H1 (cell line): ENCODE data around the gene LRTM1. TPM values are rescaled to one million over a fixed set of nuclear protein-coding genes. Genes with fewer than 3 reads are reported as not detected.

Experiments
- CTCF ChIA-PET: fragments of 300-600 bp; sonication (Branson Sonifier 250); formaldehyde crosslinking; loops from one replicate; lab custom pipeline; 2021; ENCODE audit not compliant: partially characterized antibody; lab: Charles Lee
- POLR2A ChIA-PET: fragments of 300-600 bp; sonication (Branson Sonifier 250); formaldehyde crosslinking; loops from one replicate; lab custom pipeline; 2021; ENCODE audit warnings: inconsistent platforms; ENCODE audit not compliant: partially characterized antibody; lab: Charles Lee
- DNase-seq, 2 experiments: peaks; one replicate each; pipeline versions ENCODE4 v3.0.0 to v3.0.0-alpha.2; 2010 to 2022; ENCODE audit warnings: low spot score in 2 of 2, low read depth in 1 of 2, mixed read lengths in 1 of 2
- FAIRE-seq: peaks from 2 replicates; lab custom pipeline; 2011; peaks lifted over from hg19 to GRCh38; lab: Jason Lieb, UNC
- H2AFZ ChIP-seq: 2 replicates; pipeline ENCODE4 v1.8.1; 2012; ENCODE audit warnings: low read length, inconsistent platforms
- H2AK5ac ChIP-seq: 2 replicates; pipeline ENCODE4 v1.6.1; 2013; ENCODE audit warnings: low read depth, low read length
- H2BK120ac ChIP-seq: replicated peaks from 2 replicates; pipeline ENCODE3; 2013; ENCODE audit warnings: low read depth, low read length, inconsistent platforms
- H2BK12ac ChIP-seq: 2 replicates; pipeline ENCODE4 v1.6.1; 2013; ENCODE audit warnings: low read depth, low read length
- H2BK15ac ChIP-seq: 2 replicates; pipeline ENCODE4 v1.6.1; 2013; ENCODE audit warnings: low read length
- H2BK20ac ChIP-seq: 2 replicates; pipeline ENCODE4 v1.6.1; 2013; ENCODE audit warnings: low read length
- H2BK5ac ChIP-seq: 2 replicates; pipeline ENCODE4 v1.6.1; 2013; ENCODE audit warnings: low read depth, low read length
- H3K14ac ChIP-seq: 2 replicates; pipeline ENCODE4 v1.6.1; 2013; ENCODE audit warnings: inconsistent platforms; ENCODE audit not compliant: insufficient read length
- H3K18ac ChIP-seq: 2 replicates; pipeline ENCODE4 v1.6.1; 2013; ENCODE audit warnings: low read length; ENCODE audit errors: extremely low read depth
- H3K23ac ChIP-seq: 2 replicates; pipeline ENCODE4 v1.6.1; 2013; ENCODE audit warnings: inconsistent platforms; ENCODE audit not compliant: insufficient read length
- H3K23me2 ChIP-seq: 2 replicates; pipeline ENCODE4 v1.6.1; 2013; ENCODE audit warnings: low read depth, low read length
- H3K27ac ChIP-seq: 2 replicates; pipeline ENCODE4 v1.6.1; 2011; ENCODE audit warnings: low read depth, low read length, inconsistent platforms
- H3K27me3 ChIP-seq, 4 experiments: replicated peaks in 1 of 4; 1 replicate in 1 of 4; 2 replicates in 3 of 4; pipeline versions ENCODE4 v1.6.1 to v1.8.1; 2011 to 2013; ENCODE audit warnings: low read length in 3 of 4, mild to moderate bottlenecking in 3 of 4, inconsistent platforms in 2 of 4, mixed read lengths in 2 of 4, moderate library complexity in 1 of 4; ENCODE audit not compliant: control insufficient read depth in 3 of 4, insufficient read depth in 3 of 4; ENCODE audit errors: extremely low read depth in 1 of 4
- H3K36me3 ChIP-seq, 4 experiments: 2 replicates each; pipeline versions ENCODE4 v1.6.1 to v1.8.1; 2011 to 2013; ENCODE audit warnings: mild to moderate bottlenecking in 4 of 4, low read length in 3 of 4, moderate library complexity in 2 of 4, control low read depth in 1 of 4, inconsistent platforms in 1 of 4; ENCODE audit not compliant: insufficient read depth in 4 of 4, control insufficient read depth in 2 of 4
- H3K4ac ChIP-seq: replicated peaks from 2 replicates; pipeline ENCODE3; 2013; ENCODE audit warnings: low read length, low read depth, mixed read lengths, inconsistent platforms; ENCODE audit not compliant: insufficient read length
- H3K4me1 ChIP-seq, 4 experiments: replicated peaks in 1 of 4; 1 replicate in 1 of 4; 2 replicates in 3 of 4; pipeline versions ENCODE4 v1.6.1 to v1.8.1; 2011 to 2013; ENCODE audit warnings: low read length in 3 of 4, inconsistent platforms in 2 of 4, mixed read lengths in 1 of 4; ENCODE audit not compliant: insufficient read depth in 4 of 4, control insufficient read depth in 3 of 4
- H3K4me2 ChIP-seq, 2 experiments: 2 replicates each; pipeline versions ENCODE4 v1.6.1 to v1.8.1; 2011 to 2013; ENCODE audit warnings: low read depth in 2 of 2, low read length in 2 of 2, control low read depth in 1 of 2, inconsistent platforms in 1 of 2, mild to moderate bottlenecking in 1 of 2; ENCODE audit not compliant: insufficient read depth in 1 of 2
- H3K4me3 ChIP-seq, 4 experiments: fragments of 200-600, 300-600 bp in 1 of 4; sonication (generic), shearing (Covaris generic), sonication (Bioruptor Twin) in 1 of 4; 2 replicates each; pipeline versions ENCODE4 v1.5.1 to v1.8.1; 2011 to 2016; ENCODE audit warnings: low read length in 4 of 4, low read depth in 3 of 4, control low read depth in 2 of 4, inconsistent platforms in 2 of 4, mild to moderate bottlenecking in 2 of 4, mixed read lengths in 1 of 4, moderate library complexity in 1 of 4; ENCODE audit not compliant: insufficient read depth in 2 of 4; ENCODE audit errors: extremely low read depth in 1 of 4
- H3K56ac ChIP-seq: replicated peaks from 2 replicates; pipeline ENCODE3; 2013; ENCODE audit warnings: low read depth, mild to moderate bottlenecking, mixed read lengths, low read length, inconsistent platforms; ENCODE audit not compliant: insufficient read length
- H3K79me1 ChIP-seq: 2 replicates; pipeline ENCODE4 v1.6.1; 2013; ENCODE audit warnings: low read depth, low read length, control low read depth
- H3K79me2 ChIP-seq, 2 experiments: 2 replicates each; pipeline versions ENCODE4 v1.6.1 to v1.8.1; 2012 to 2013; ENCODE audit warnings: low read length in 2 of 2, mild to moderate bottlenecking in 2 of 2, inconsistent platforms in 1 of 2; ENCODE audit not compliant: insufficient read depth in 2 of 2, control insufficient read depth in 1 of 2
- H3K9ac ChIP-seq, 4 experiments: replicated peaks in 1 of 4; 1 replicate in 1 of 4; 2 replicates in 3 of 4; pipeline versions ENCODE4 v1.6.1 to v1.8.1; 2011 to 2013; ENCODE audit warnings: low read depth in 3 of 4, low read length in 3 of 4, control low read depth in 2 of 4, mild to moderate bottlenecking in 2 of 4, moderate library complexity in 2 of 4, inconsistent platforms in 1 of 4; ENCODE audit errors: extremely low read depth in 1 of 4
- H3K9me3 ChIP-seq, 2 experiments: 2 replicates each; pipeline versions ENCODE4 v1.6.1 to v1.8.1; 2012 to 2013; ENCODE audit warnings: mild to moderate bottlenecking in 2 of 2, moderate library complexity in 2 of 2, control low read depth in 1 of 2, inconsistent platforms in 1 of 2, low read depth in 1 of 2, low read length in 1 of 2, mixed read lengths in 1 of 2; ENCODE audit not compliant: insufficient read depth in 2 of 2
- H4K20me1 ChIP-seq, 2 experiments: replicated peaks in 1 of 2; 2 replicates each; pipeline versions ENCODE3 to v1.8.1; 2011 to 2013; ENCODE audit warnings: inconsistent platforms in 2 of 2, low read length in 2 of 2, mild to moderate bottlenecking in 1 of 2; ENCODE audit not compliant: insufficient read depth in 2 of 2, control insufficient read depth in 1 of 2
- H4K5ac ChIP-seq: 2 replicates; pipeline ENCODE4 v1.6.1; 2013; ENCODE audit warnings: low read length, low read depth, mixed read lengths, inconsistent platforms; ENCODE audit not compliant: insufficient read length
- H4K8ac ChIP-seq: 2 replicates; pipeline ENCODE4 v1.8.0; 2013; ENCODE audit warnings: mild to moderate bottlenecking, moderate library complexity, low read length, inconsistent platforms; ENCODE audit not compliant: insufficient read depth; ENCODE audit errors: extremely low read depth
- H4K91ac ChIP-seq: replicated peaks from 2 replicates; pipeline ENCODE3; 2013; ENCODE audit warnings: low read length, mixed read lengths, inconsistent platforms; ENCODE audit not compliant: insufficient read length
- ASH2L ChIP-seq: fragments of 200-600, 300-600 bp; sonication (generic); IDR thresholded peaks from one replicate; pipeline ENCODE4 v1.7.1; 2017; ENCODE audit warnings: low read length
- BRCA1 ChIP-seq: IDR thresholded peaks from 2 replicates; pipeline ENCODE4 v1.6.1; 2012; ENCODE audit warnings: low read depth, low read length, improper control_type of control experiment
- CEBPB ChIP-seq: IDR thresholded peaks from 2 replicates; pipeline ENCODE4 v1.6.1; 2012; ENCODE audit warnings: low read depth, low read length
- CREB1 ChIP-seq: IDR thresholded peaks from 2 replicates; pipeline ENCODE4 v1.6.1; 2012; ENCODE audit warnings: inconsistent platforms
- FOSL1 ChIP-seq: IDR thresholded peaks from 2 replicates; pipeline ENCODE4 v1.6.1; 2011; ENCODE audit warnings: mild to moderate bottlenecking, low read depth, low read length, moderate library complexity; ENCODE audit not compliant: insufficient read depth
- HDAC6 ChIP-seq: IDR thresholded peaks from one replicate; pipeline ENCODE4 v1.7.1; 2012; ENCODE audit warnings: low read depth, mild to moderate bottlenecking, inconsistent platforms, low read length, moderate library complexity
- SAP30 ChIP-seq: fragments of 300-600 bp; sonication (generic); IDR thresholded peaks from 2 replicates; pipeline ENCODE4 v1.7.1; 2012; ENCODE audit warnings: low read length, moderate library complexity, mild to moderate bottlenecking, inconsistent platforms; ENCODE audit not compliant: insufficient read depth, insufficient replicate concordance
- SRF ChIP-seq: IDR thresholded peaks from 2 replicates; pipeline ENCODE4 v1.6.1; 2011; ENCODE audit warnings: mild to moderate bottlenecking, low read depth, low read length, moderate library complexity
- WGBS, 2 experiments: shearing (Covaris generic) in 1 of 2; methylation state at CpG; one replicate each; pipeline versions ENCODE4 v1.1.6 to v1.1.7; 2013 to 2015; ENCODE audit warnings: low lambda C conversion rate in 2 of 2, mixed read lengths in 2 of 2, inconsistent platforms in 1 of 2, low coverage in 1 of 2, missing lambda C conversion rate in 1 of 2; ENCODE audit not compliant: insufficient replicate concordance in 2 of 2, insufficient coverage in 1 of 2, insufficient read length in 1 of 2; ENCODE audit errors: extremely low coverage in 1 of 2, missing lambda C conversion rate in 1 of 2; 5-methylcytosine and 5-hydroxymethylcytosine counted together
- polyA plus RNA-seq, 7 experiments: library from polyadenylated mRNA; depleted of rRNA in 3 of 7; stranded (reverse) in 5 of 7; unstranded in 2 of 7; fragments of >200 nt in 5 of 7; fragments of 200-250 nt in 2 of 7; gene quantifications; 1 replicate in 5 of 7; 2 replicates in 1 of 7; 4 replicates in 1 of 7; pipeline versions ENCODE4 v1.2.1 to v1.2.3, GENCODE V29; 2011 to 2013; ENCODE audit warnings: missing spikeins in 2 of 7, mixed read lengths in 2 of 7
- total RNA-seq: library from RNA; stranded (reverse); fragmentation: NEBNext Ultra II Directional; extraction: Animal tissue kit (Norgen Biotek cat#: 25700); gene quantifications from 2 replicates; pipeline ENCODE4 v1.2.1, GENCODE V29; 2021

Gene LRTM1
- total and polyA plus RNA-seq, 2 of the 8 experiments (the other 6 are each of a cell fraction or from before 2014, with no cell fraction given) = not detected

DNA sequence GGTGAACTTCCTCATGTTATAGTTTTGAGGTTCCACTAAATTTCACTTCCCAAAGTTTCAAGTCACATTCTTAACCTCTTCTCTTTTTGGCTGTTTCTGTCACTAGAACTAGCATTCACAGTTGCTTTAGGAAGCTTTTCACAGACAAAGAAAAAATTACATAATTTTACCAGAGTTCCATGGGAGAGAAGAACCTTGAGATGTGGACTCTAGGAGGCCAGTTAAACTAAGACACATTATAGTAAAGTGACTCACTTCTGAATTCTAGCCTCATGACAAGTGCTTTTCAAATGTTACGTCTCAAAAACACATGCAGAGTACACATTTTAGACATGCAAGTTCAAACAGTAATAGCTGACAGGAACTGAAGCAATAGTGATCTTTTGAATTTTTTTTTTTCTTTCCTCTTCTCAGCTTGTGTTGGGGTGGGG lies 39.9 kb upstream of the LRTM1 start:
- CTCF ChIA-PET = interaction anchor here (0.8 kb wide), 1 partner anchor 14 kb away, joined by 3 read pairs; no protein-coding TSS in a partner anchor
- Histone ChIP-seq H4K20me1 (no peaks in the 10 kb centered on the region), H3K4me1 (peaks cover 0 to 4% (median 2%) of the 10 kb centered on the region in 4 experiments; a peak in 2 of 7 replicates), H2BK5ac (no peak overlapping the region), H3K56ac (no peak overlapping the region), H3K79me1 (no peaks in the 10 kb centered on the region), H2BK15ac (no peak overlapping the region), H3K23me2 (no peaks in the 10 kb centered on the region; the same call in 1 of the 2 replicates), H3K36me3 (no peaks in the 10 kb centered on the region), H3K79me2 (no peaks in the 10 kb centered on the region), H3K27me3 (no peaks in the 10 kb centered on the region), H2BK20ac (no peak overlapping the region), H3K18ac (no peak overlapping the region), H3K4me3 (no peak overlapping the region), H3K23ac (no peak overlapping the region), H3K14ac (no peak overlapping the region), H3K4ac (no peak overlapping the region), H2BK120ac (no peak overlapping the region), H4K8ac (no peak overlapping the region), H3K9ac (no peak overlapping the region), H3K9me3 (no peaks in the 10 kb centered on the region), H4K91ac (no peak overlapping the region), H2AK5ac (no peak overlapping the region), H2BK12ac (no peak overlapping the region), H2AFZ (no peak overlapping the region), H3K4me2 (no peak overlapping the region), H3K27ac (no peak overlapping the region), H4K5ac (no peak overlapping the region)
- 100% methylated on average over 1 of the region's 1 CpG; no CpG with 5 or more reads in 1 of the 2 experiments for WGBS, 2 experiments
- FAIRE-seq (no peak), DNase-seq (no peak)
- POLR2A ChIA-PET = no interaction called here
- TF ChIP-seq ASH2L (no peak), CEBPB (no peak), CREB1 (no peak), SRF (no peak), FOSL1 (no peak), BRCA1 (no peak), SAP30 (no peak), HDAC6 (no peak)
